Measurements from ENCODE around the gene TEKT2. TPM values are rescaled to one million over a fixed set of nuclear protein-coding genes. Genes with fewer than 3 reads are reported as not detected.

The TEKT2 gene
- total RNA-seq, 4 donors from 2014 or later, result 0.24 to 1.1 (median 0.44) TPM; not detected in 1

DNA sequence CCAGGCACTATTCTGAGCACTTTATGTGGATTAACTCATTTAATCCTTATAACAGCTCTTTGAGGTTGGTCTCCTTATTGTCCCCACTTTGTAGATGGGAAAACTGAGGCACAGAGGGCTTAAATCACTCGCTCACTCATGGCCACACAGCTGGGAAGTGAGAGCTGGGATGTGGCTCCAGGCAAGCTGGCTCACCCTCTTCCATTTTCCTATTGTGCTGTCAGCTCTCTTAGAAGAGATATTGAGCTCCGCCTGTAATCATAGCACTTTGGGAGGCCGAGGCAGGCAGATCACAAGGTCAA is 45.0 kb downstream of the TEKT2 start:
- ATAC-seq (ENCODE audit: low FRiP score) (no peak), DNase-seq (ENCODE audit: low spot score) (no peak)
- TF ChIP-seq, protein P1, sequence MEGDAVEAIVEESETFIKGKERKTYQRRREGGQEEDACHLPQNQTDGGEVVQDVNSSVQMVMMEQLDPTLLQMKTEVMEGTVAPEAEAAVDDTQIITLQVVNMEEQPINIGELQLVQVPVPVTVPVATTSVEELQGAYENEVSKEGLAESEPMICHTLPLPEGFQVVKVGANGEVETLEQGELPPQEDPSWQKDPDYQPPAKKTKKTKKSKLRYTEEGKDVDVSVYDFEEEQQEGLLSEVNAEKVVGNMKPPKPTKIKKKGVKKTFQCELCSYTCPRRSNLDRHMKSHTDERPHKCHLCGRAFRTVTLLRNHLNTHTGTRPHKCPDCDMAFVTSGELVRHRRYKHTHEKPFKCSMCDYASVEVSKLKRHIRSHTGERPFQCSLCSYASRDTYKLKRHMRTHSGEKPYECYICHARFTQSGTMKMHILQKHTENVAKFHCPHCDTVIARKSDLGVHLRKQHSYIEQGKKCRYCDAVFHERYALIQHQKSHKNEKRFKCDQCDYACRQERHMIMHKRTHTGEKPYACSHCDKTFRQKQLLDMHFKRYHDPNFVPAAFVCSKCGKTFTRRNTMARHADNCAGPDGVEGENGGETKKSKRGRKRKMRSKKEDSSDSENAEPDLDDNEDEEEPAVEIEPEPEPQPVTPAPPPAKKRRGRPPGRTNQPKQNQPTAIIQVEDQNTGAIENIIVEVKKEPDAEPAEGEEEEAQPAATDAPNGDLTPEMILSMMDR (IDR thresholded peaks at IDR 0.05), result no peak

DNA sequence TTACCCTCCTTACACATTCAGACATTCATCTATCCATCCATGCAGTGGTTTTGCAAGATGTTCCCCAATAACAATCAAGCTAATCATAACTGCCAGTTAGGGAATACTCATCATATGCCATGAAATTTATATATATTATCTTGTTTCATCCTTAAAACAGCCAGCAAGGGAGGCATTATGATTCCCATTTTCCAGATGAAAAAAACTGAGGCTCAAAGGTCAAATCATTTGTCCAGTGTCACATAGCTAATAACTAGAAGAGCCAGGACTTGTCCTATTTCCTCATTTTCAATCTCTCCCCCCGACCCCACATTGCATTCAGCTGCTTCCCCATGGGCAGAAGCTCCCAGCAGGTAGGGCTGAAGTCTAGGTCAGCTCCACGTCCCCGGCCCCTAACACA is 48.1 kb downstream of the TEKT2 start:
- TF ChIP-seq, protein P1 (IDR thresholded peaks at IDR 0.05), result no peak
- no peak for ATAC-seq (ENCODE audit: low FRiP score)
- DNase-seq (ENCODE audit: low spot score), result no peak

DNA sequence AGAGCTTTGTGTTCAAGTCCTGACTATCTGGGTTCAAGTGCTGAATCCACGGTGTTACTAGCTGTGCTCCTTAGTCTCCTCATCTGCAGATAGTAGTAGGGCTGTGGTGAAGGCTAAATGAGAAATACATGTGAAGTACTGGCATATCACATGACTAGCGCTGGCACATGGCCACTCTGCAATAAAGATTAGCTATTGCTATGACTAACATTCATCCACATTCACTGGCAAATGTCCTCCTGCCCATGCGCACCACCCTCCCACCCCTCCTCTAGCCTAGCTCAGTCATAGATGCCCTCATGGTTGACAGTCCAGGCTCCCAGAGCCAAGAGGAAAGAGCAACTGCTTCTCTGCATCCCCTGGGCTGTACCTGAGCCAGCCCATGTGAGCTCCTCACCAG is 49.6 kb downstream of the TEKT2 start:
- TF ChIP-seq, protein P1 (IDR thresholded peaks at IDR 0.05), result no peak
- ATAC-seq (ENCODE audit: low FRiP score) (peak; percentile 87), DNase-seq (ENCODE audit: low spot score) (peak; percentile 70)

DNA sequence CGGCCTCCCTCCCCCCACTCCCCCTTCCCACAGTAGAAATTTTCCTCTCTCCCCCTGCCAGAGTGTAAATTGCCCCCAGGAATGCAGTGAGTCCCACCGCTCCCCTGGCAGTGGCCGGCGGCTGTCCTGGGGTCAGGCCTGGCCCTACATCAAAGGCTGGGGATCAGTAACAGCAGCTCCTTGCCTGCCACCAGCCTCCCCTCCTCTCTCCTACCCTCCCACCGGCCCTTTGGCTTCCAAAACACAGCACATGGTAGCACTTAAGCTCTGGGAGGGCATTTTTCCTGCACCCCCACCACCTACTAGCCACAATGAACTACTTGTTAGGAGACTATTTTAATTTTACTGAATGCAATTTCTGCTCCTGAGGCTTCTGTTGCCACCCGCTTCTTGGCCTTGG is 50.1 kb downstream of the TEKT2 start:
- TF ChIP-seq, protein P1 (IDR thresholded peaks at IDR 0.05), result no peak
- DNase-seq (ENCODE audit: low spot score) (no peak), ATAC-seq (ENCODE audit: low FRiP score) (no peak)

DNA sequence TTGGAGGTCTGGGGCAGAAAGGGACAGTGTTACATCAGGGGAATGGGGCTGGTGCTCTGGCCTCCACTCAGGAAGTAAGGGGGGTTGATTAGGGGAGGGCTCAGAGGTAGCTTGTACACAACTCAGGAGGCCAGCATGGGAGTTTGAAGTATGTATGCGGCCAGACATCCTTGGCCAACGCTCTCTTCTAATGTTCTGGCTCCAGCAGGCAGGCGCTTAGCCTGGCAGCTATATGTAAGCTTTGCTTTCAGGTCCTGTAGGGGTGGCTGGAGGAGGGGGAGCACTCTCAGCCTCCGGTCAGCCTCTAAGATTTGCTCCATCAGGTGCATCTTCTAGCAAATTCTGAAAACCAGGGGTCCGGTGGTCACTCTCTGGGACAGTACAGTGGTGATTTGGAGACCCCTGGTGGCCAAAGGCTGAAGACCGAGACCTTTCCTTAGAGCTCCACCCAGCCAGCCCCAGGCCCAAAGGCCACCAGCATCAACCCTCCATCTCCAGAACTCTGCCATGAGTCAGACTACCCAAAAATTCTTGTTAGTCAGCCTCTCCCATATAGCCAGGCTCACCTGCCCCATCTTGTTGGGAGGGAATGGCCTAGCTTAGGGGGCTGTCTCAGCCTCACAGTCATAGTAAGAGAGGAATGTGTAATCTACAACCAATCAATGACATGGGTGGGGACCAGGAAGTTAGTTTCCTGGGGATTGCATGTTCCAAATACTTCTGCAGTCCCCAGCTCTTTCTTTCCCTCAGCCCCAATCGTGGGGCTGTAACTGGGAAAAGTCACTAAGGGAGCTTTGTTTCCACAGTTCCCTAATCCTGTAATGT is 50.8 kb downstream of the TEKT2 start:
- DNase-seq (ENCODE audit: low spot score), result no peak
- TF ChIP-seq, protein P1 (IDR thresholded peaks at IDR 0.05), result peak in 1 of 3 donors; percentile 33
- peak; percentile 61 for ATAC-seq (ENCODE audit: low FRiP score)

DNA sequence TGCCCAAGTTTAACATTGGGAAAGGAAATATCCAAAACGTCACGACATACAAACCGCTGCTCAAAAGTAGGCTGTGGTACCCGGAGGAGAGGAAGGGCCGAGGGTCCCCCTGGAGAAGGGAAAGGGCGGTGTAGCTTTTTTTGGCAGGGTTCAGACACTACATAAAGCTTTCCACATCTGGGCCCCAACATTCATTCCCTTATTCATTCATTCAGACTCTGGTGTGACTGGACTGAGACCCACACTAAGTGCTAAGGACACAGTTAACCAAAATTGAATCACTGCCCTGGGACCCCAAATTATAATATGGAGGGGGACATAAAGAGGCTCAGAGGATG is 51.4 kb downstream of the TEKT2 start:
- no peak for DNase-seq (ENCODE audit: low spot score)
- no peak for ATAC-seq (ENCODE audit: low FRiP score)
- TF ChIP-seq, protein P1 (IDR thresholded peaks at IDR 0.05), result no peak

DNA sequence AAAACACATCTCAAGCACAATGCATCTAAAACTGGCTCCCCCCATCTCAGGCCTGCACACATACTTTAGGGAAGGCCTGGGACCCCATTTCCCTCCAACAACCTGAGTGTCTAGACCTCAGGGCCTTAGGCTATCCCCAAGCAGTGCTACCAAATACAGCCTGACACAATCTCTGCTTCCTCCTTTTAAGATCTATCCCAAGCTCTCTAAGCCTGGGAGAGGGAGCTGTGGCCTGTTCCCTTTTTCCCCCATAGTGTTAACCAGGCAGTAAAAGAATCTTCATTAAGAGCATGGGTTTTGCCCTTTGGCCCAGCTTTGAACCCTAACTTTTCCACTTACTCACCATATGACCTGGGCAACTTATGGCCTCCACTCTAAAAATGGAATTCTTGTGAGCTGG is 51.9 kb downstream of the TEKT2 start:
- ATAC-seq (ENCODE audit: low FRiP score) (no peak), DNase-seq (ENCODE audit: low spot score) (no peak)
- TF ChIP-seq, protein P1 (IDR thresholded peaks at IDR 0.05), result no peak
